A549 treated with dexamethasone at 1 μM for 4 hours (cell line): ENCODE measurements around the gene C1orf141. TPM values are rescaled to one million over a fixed set of nuclear protein-coding genes. Genes with fewer than 3 reads are reported as not detected.

Experiments
- total RNA-seq: library from RNA; stranded (reverse); fragments of 200-300 nt; extraction: Qiagen RNA extraction; gene quantifications from 5 replicates; pipeline ENCODE4 v1.2.3, GENCODE V29; 2022

The C1orf141 gene
- not detected in 5 replicates for total RNA-seq

GRCh38 chr1:67134695-67135094, at the start of gene C1orf141:
TSS of gene C1orf141 (minus strand) at chr1:67134970. CDS start at chr1:67127240, 7,730 bp downstream.

GRCh38 chr1:67166196-67166595, 31.4 kb upstream of the C1orf141 start, which contains the start of gene IL23R:
TSS of gene IL23R (plus strand) at chr1:67166454. CDS start at chr1:67168121, 1,667 bp downstream.

GRCh38 chr1:67053785-67054772, 80.7 kb downstream of the C1orf141 start, which contains the start of gene SLC35D1:
TSS of gene SLC35D1 (minus strand) at chr1:67054148. CDS start at chr1:67054013, 135 bp downstream.

Other genes with a start within 250 kb of the C1orf141 start
- 0.26 to 0.94 TPM (median 0.52 TPM) in 5 replicates for gene DNAI4, start 210.1 kb downstream of the C1orf141 start, total RNA-seq
- 8.6 to 13.1 TPM (median 11.3 TPM) in 5 replicates for gene MIER1, start 210.0 kb downstream of the C1orf141 start, total RNA-seq
- 7.5 to 9.8 TPM (median 8.8 TPM) in 5 replicates for gene SLC35D1, start 80.8 kb downstream of the C1orf141 start, total RNA-seq
- gene IL23R, start 31.5 kb upstream of the C1orf141 start, total RNA-seq = not detected in 5 replicates
- gene IL12RB2, start 172.9 kb upstream of the C1orf141 start, total RNA-seq = 0.09 to 0.18 TPM (median 0.15 TPM) in 4 of 5 replicates, not detected in the other